ENCODE results near the gene GALNT7. TPM values are rescaled to one million over a fixed set of nuclear protein-coding genes. Genes with fewer than 3 reads are reported as not detected.

Gene GALNT7
- polyA plus RNA-seq, 3 donors, result 12.3 to 29.0 (median 19.7) TPM

- Histone ChIP-seq H3K4me1 (ENCODE audit: control insufficient read depth in 1 of 2, insufficient read depth in 2 of 2, low read length in 2 of 2) (peaks cover 67 to 81% of the 10 kb centered on the region in 2 donors), H3K27me3 (ENCODE audit: control insufficient read depth in 2 of 2, insufficient read depth in 2 of 2, low read length in 2 of 2) (no peaks in the 10 kb centered on the region), H3K36me3 (replicated peaks in 1 of 2; ENCODE audit: control insufficient read depth in 1 of 2, insufficient read depth in 2 of 2, low read length in 2 of 2) (no peaks in the 10 kb centered on the region), H2AFZ (ENCODE audit: insufficient read depth, low read depth, low read length, poor library complexity, severe bottlenecking) (no peak overlapping the region), H3K4me2 (replicated peaks; ENCODE audit: extremely low read depth, low read length, poor library complexity, severe bottlenecking) (no peak overlapping the region), H4K20me1 (ENCODE audit: insufficient read depth, low read length) (peaks cover 59% of the 10 kb centered on the region), H3K27ac (ENCODE audit: low read depth in 1 of 2, low read length in 2 of 2) (peak overlapping the region in 1 of 2 donors; percentile 35), H3K4me3 (replicated peaks in 1 of 3; ENCODE audit: low read depth in 2 of 3, low read length in 3 of 3) (no peak overlapping the region), H3K79me2 (ENCODE audit: insufficient read depth, low read length) (peaks cover 99% of the 10 kb centered on the region), H3K9me3 (replicated peaks in 1 of 2; ENCODE audit: control insufficient read depth in 1 of 2, insufficient read depth in 1 of 2, low read length in 2 of 2) (no peaks in the 10 kb centered on the region), H3K9ac (ENCODE audit: insufficient read depth, low read length, poor library complexity, severe bottlenecking) (no peak overlapping the region)
- no CpG with 5 or more reads among the region's 1 CpG for WGBS (ENCODE audit: insufficient coverage)
- H3K4me1 Mint-ChIP-seq, result peaks cover 77% of the 10 kb centered on the region
- no peak for DNase-seq
- no peak overlapping the region for H3K4me3 Mint-ChIP-seq
- TF ChIP-seq CTCF (IDR thresholded peaks at IDR 0.05), result no peak
- peaks cover 0 to 1% (median 0%) of the 10 kb centered on the region in 3 donors for H3K27me3 Mint-ChIP-seq (ENCODE audit: low read depth in 3 of 3)
- H3K36me3 Mint-ChIP-seq, result peaks cover under 1 to 1% of the 10 kb centered on the region in 2 donors
- intact Hi-C loops (cut with micrococcal nuclease), result loop anchor here in 1 of 2 donors (10.0 kb wide), 1 partner anchor 237 kb away; no protein-coding TSS in a partner anchor
- no peak overlapping the region for H3K27ac Mint-ChIP-seq
- H3K9me3 Mint-ChIP-seq, result no peaks in the 10 kb centered on the region
Observed at GRCh38 chr4:173178144-173178543, 9.5 kb downstream of the GALNT7 start.

GRCh38 chr4:173181848-173182247, 13.2 kb downstream of the GALNT7 start:
- no peaks in the 10 kb centered on the region for H3K36me3 ChIP-seq (replicated peaks in 1 of 2; ENCODE audit: control insufficient read depth in 1 of 2, insufficient read depth in 2 of 2, low read length in 2 of 2)
- DNase-seq, result peak in 2 of 3 donors; percentile 44 to 52
- H3K79me2 ChIP-seq (ENCODE audit: insufficient read depth, low read length), result peaks cover 99% of the 10 kb centered on the region
- H3K4me3 Mint-ChIP-seq, result no peak overlapping the region
- no peak overlapping the region for H2AFZ ChIP-seq (ENCODE audit: insufficient read depth, low read depth, low read length, poor library complexity, severe bottlenecking)
- H4K20me1 ChIP-seq (ENCODE audit: insufficient read depth, low read length), result peaks cover 33% of the 10 kb centered on the region
- H3K9ac ChIP-seq (ENCODE audit: insufficient read depth, low read length, poor library complexity, severe bottlenecking), result no peak overlapping the region
- H3K4me3 ChIP-seq (replicated peaks in 1 of 3; ENCODE audit: low read depth in 2 of 3, low read length in 3 of 3), result no peak overlapping the region
- peaks cover 65% of the 10 kb centered on the region for H3K4me1 Mint-ChIP-seq
- peaks cover 0 to 5% (median 0%) of the 10 kb centered on the region in 7 donors for H3K9me3 Mint-ChIP-seq
- H3K27ac ChIP-seq (ENCODE audit: low read depth in 1 of 2, low read length in 2 of 2), result peak overlapping the region in 1 of 2 donors; percentile 54
- peak overlapping the region in 5 of 7 donors; percentile 15 to 76 (median 54) for H3K27ac Mint-ChIP-seq
- no peak for TF ChIP-seq CTCF (IDR thresholded peaks at IDR 0.05)
- no peaks in the 10 kb centered on the region for H3K27me3 ChIP-seq (ENCODE audit: control insufficient read depth in 2 of 2, insufficient read depth in 2 of 2, low read length in 2 of 2)
- H3K4me2 ChIP-seq (replicated peaks; ENCODE audit: extremely low read depth, low read length, poor library complexity, severe bottlenecking), result peak overlapping the region; percentile 11
- H3K9me3 ChIP-seq (replicated peaks in 1 of 2; ENCODE audit: control insufficient read depth in 1 of 2, insufficient read depth in 1 of 2, low read length in 2 of 2), result no peaks in the 10 kb centered on the region
- peaks cover 57 to 71% of the 10 kb centered on the region in 2 donors for H3K4me1 ChIP-seq (ENCODE audit: control insufficient read depth in 1 of 2, insufficient read depth in 2 of 2, low read length in 2 of 2)
- intact Hi-C loops (cut with micrococcal nuclease), result no loop called here
- WGBS (ENCODE audit: insufficient coverage), result no CpG with 5 or more reads among the region's 3 CpGs
- H3K36me3 Mint-ChIP-seq, result peaks cover 5 to 8% of the 10 kb centered on the region in 2 donors
- H3K27me3 Mint-ChIP-seq (ENCODE audit: low read depth in 3 of 3), result no peaks in the 10 kb centered on the region
